K562 (cell line): Measurements from ENCODE around the gene ITPR1. TPM values are rescaled to one million over a fixed set of nuclear protein-coding genes. Genes with fewer than 3 reads are reported as not detected.

ENCODE experiments used
- ATAC-seq: fragments of 200-7000 bp; cut with Tn5 transposase; 3 replicates; pipeline ENCODE4 v1.9.1; 2020; ENCODE audit warnings: moderate library complexity
- BruUV-seq: library from RNA; stranded (reverse); fragments of 400-500 nt; replicated peaks from 2 replicates; lab custom pipeline; 2021; lab: Mats Ljungman, UMichigan
- CTCF ChIA-PET: fragments of 300-600 bp; formaldehyde crosslinking; extraction: SDS; loops from one replicate; lab custom pipeline; 2021; ENCODE audit warnings: low intra/inter-chr PET ratio; lab: Yijun Ruan, JAX
- POLR2A ChIA-PET: fragments of 300-600, 350-650 bp; sonication (Branson Sonifier 250); formaldehyde crosslinking; extraction: SDS; loops from one replicate; lab custom pipeline; 2021; ENCODE audit warnings: antibody characterized with exemption, inconsistent platforms; lab: Yijun Ruan, JAX
- DNase-seq, 4 experiments: peaks; one replicate each; pipeline versions ENCODE4 v3.0.0 to v3.0.0-alpha.2; 2011 to 2018; ENCODE audit warnings: low spot score in 3 of 4, mixed read lengths in 3 of 4; ENCODE audit errors: extremely low read depth in 1 of 4
- FAIRE-seq: peaks from 2 replicates; lab custom pipeline; 2011; peaks lifted over from hg19 to GRCh38; lab: Jason Lieb, UNC
- H2AFZ ChIP-seq: 2 replicates; pipeline ENCODE4 v1.6.0; 2011; ENCODE audit warnings: low read depth, low read length, control low read depth, inconsistent platforms
- H3K27ac ChIP-seq: fragments of 200-600 bp; 3 replicates; pipeline ENCODE4 v1.8.0; 2011; ENCODE audit warnings: low read depth, mild to moderate bottlenecking, control low read depth, inconsistent platforms, low read length, moderate library complexity, mixed read lengths; ENCODE audit errors: extremely low read depth
- H3K27me3 ChIP-seq, 2 experiments: fragments of 300-600 bp in 1 of 2; 2 replicates in 1 of 2; 3 replicates in 1 of 2; pipeline versions ENCODE4 v1.6.0 to v1.8.0; 2011; ENCODE audit warnings: inconsistent platforms in 2 of 2, low read length in 2 of 2, mild to moderate bottlenecking in 1 of 2, mixed read lengths in 1 of 2, moderate library complexity in 1 of 2; ENCODE audit not compliant: control insufficient read depth in 2 of 2, insufficient read depth in 2 of 2
- H3K36me3 ChIP-seq: fragments of 300-600 bp; 3 replicates; pipeline ENCODE4 v1.8.0; 2011; ENCODE audit warnings: mild to moderate bottlenecking, low read length, inconsistent platforms; ENCODE audit not compliant: control insufficient read depth, insufficient read depth
- H3K4me1 ChIP-seq, 2 experiments: fragments of 200-600 bp in 1 of 2; replicated peaks in 1 of 2; 2 replicates in 1 of 2; 3 replicates in 1 of 2; pipeline versions ENCODE4 v1.5.1 to v1.8.0; 2011; ENCODE audit warnings: inconsistent platforms in 2 of 2, low read length in 2 of 2, mild to moderate bottlenecking in 1 of 2, mixed read lengths in 1 of 2, moderate library complexity in 1 of 2; ENCODE audit not compliant: control insufficient read depth in 2 of 2, insufficient read depth in 2 of 2
- H3K4me2 ChIP-seq: 2 replicates; pipeline ENCODE4 v1.6.1; 2011; ENCODE audit warnings: low read length, control low read depth, inconsistent platforms, mixed read lengths; ENCODE audit not compliant: insufficient read depth
- H3K4me3 ChIP-seq: fragments of 200-600 bp; sonication (generic), shearing (Covaris generic); 2 replicates; pipeline ENCODE4 v1.5.1; 2016; ENCODE audit warnings: control low read depth, inconsistent platforms
- H3K79me2 ChIP-seq: fragments of 200-600 bp; 3 replicates; pipeline ENCODE4 v1.8.0; 2011; ENCODE audit warnings: low read length, inconsistent platforms; ENCODE audit not compliant: control insufficient read depth, insufficient read depth
- H3K9ac ChIP-seq, 2 experiments: 2 replicates each; pipeline versions ENCODE4 v1.6.0 to v1.6.1; 2011; ENCODE audit warnings: low read depth in 2 of 2, low read length in 2 of 2, control low read depth in 1 of 2, inconsistent platforms in 1 of 2, mild to moderate bottlenecking in 1 of 2, mixed read lengths in 1 of 2; ENCODE audit not compliant: insufficient read depth in 1 of 2
- H3K9me1 ChIP-seq: one replicate; pipeline ENCODE4 v1.6.0; 2011; ENCODE audit warnings: inconsistent platforms, mild to moderate bottlenecking, low read length, moderate library complexity; ENCODE audit not compliant: control insufficient read depth, insufficient read depth
- H3K9me3 ChIP-seq: replicated peaks from 2 replicates; pipeline ENCODE4 v1.5.1; 2011; ENCODE audit warnings: low read depth, low read length, inconsistent platforms; ENCODE audit not compliant: control insufficient read depth, insufficient read depth
- H4K20me1 ChIP-seq: replicated peaks from 2 replicates; pipeline ENCODE4 v1.6.1; 2011; ENCODE audit warnings: low read length, inconsistent platforms, mixed read lengths; ENCODE audit not compliant: control insufficient read depth, insufficient read depth
- AFF1 ChIP-seq, 2 experiments: fragments of 450-650 bp; IDR thresholded peaks; 2 replicates each; pipeline ENCODE4 v1.6.1; 2018; ENCODE audit warnings: mild to moderate bottlenecking in 2 of 2, low read depth in 1 of 2; ENCODE audit not compliant: partially characterized antibody in 2 of 2
- ARID3A ChIP-seq: IDR thresholded peaks from 2 replicates; pipeline ENCODE4 v1.6.1; 2012; ENCODE audit warnings: low read depth, low read length, improper control_type of control experiment, borderline replicate concordance
- CBFB ChIP-seq: sonication (generic); formaldehyde crosslinking; IDR thresholded peaks from 2 replicates; pipeline ENCODE4 v1.4.0; 2020; ENCODE audit warnings: mild to moderate bottlenecking, missing genetic modification reagents
- FOXJ3 ChIP-seq: sonication (generic); formaldehyde crosslinking; IDR thresholded peaks from 2 replicates; pipeline ENCODE4 v1.4.0; 2020; ENCODE audit warnings: mild to moderate bottlenecking, missing genetic modification reagents
- GMEB1 ChIP-seq: fragments of 250-450 bp; sonication (Bioruptor Pico); IDR thresholded peaks from 2 replicates; pipeline ENCODE4 v1.4.0; 2020; ENCODE audit warnings: mild to moderate bottlenecking
- KDM4B ChIP-seq, 2 experiments: fragments of 450-650 bp in 1 of 2; sonication (generic) in 1 of 2; IDR thresholded peaks; 2 replicates each; pipeline ENCODE4 v1.6.1; 2016 to 2017; ENCODE audit warnings: borderline replicate concordance in 2 of 2, antibody characterized with exemption in 1 of 2, low read depth in 1 of 2, mild to moderate bottlenecking in 1 of 2
- PCBP2 ChIP-seq: fragments of 200-400 bp; formaldehyde crosslinking; IDR thresholded peaks from 2 replicates; pipeline ENCODE4 v1.6.1; 2018; ENCODE audit warnings: low read length, low read depth, mild to moderate bottlenecking, moderate library complexity; ENCODE audit not compliant: poor library complexity, severe bottlenecking
- SREBF1 ChIP-seq: fragments of 150-350 bp; IDR thresholded peaks from 2 replicates; pipeline ENCODE4 v1.6.1; 2014; ENCODE audit warnings: antibody characterized with exemption, low read depth, low read length, borderline replicate concordance
- WGBS: fragments of 100-300 bp; shearing (Covaris generic); methylation state at CpG from one replicate; pipeline ENCODE4 v1.1.6; 2016; ENCODE audit warnings: low coverage, mixed read lengths; ENCODE audit not compliant: insufficient coverage; ENCODE audit errors: missing lambda C conversion rate; 5-methylcytosine and 5-hydroxymethylcytosine counted together
- in situ Hi-C: fragments of 300-500 bp; cut with MboI; formaldehyde crosslinking; loops from 4 replicates; pipeline ENCODE4 v1.15.0; 2018; ENCODE audit warnings: inconsistent platforms, mixed read lengths
- intact Hi-C: fragments of 100-400 bp; cut with micrococcal nuclease; formaldehyde crosslinking; loops from 2 replicates; pipeline ENCODE4 v1.14.2; 2022
- polyA plus RNA-seq, 8 experiments: library from polyadenylated mRNA; depleted of rRNA in 4 of 8; stranded (reverse) in 5 of 8; unstranded in 3 of 8; fragments of >200 nt; fragmentation: Nextera tagmentation in 2 of 8; fragmentation: Illumina TruSeq in 1 of 8; extraction: Ambion mirVana in 2 of 8; extraction: Trizol in 1 of 8; gene quantifications; 2 replicates each; pipeline versions ENCODE4 v1.2.1 to v1.2.3, GENCODE V29; 2011 to 2014; ENCODE audit warnings: inconsistent platforms in 1 of 8, missing spikeins in 1 of 8
- total RNA-seq, 7 experiments: library from RNA; depleted of rRNA in 6 of 7; stranded (reverse); fragments of >200 nt in 6 of 7; fragmentation: Illumina TruSeq in 2 of 7; extraction: Trizol in 2 of 7; gene quantifications; 2 replicates each; pipeline versions ENCODE4 v1.2.1 to v1.2.3, GENCODE V29; 2011 to 2021; ENCODE audit warnings: low replicate concordance in 1 of 7

Gene ITPR1
- total and polyA plus RNA-seq, 9 of the 15 experiments (the other 6 are each of a cell fraction or from before 2014, with no cell fraction given), result 22.4 to 40.0 (median 27.4) TPM

- no peaks in the 10 kb centered on the region for H4K20me1 ChIP-seq
- in situ Hi-C loops (no loop called here), intact Hi-C loops (no loop called here)
- peaks cover 4% of the 10 kb centered on the region; the same call in 1 of the 3 replicates for H3K36me3 ChIP-seq
- H3K9me1 ChIP-seq, result peaks cover 4% of the 10 kb centered on the region
- no peak overlapping the region for H2AFZ ChIP-seq
- no peak overlapping the region for H3K4me2 ChIP-seq
- no peak overlapping the region for H3K4me3 ChIP-seq
- WGBS, result 89% methylated on average over 5 of the region's 5 CpGs
- POLR2A ChIA-PET, result interaction anchor here (1.1 to 8.8 kb wide), 2 partner anchors 9 to 22 kb away, joined by 3 to 94 read pairs; partner anchors contain the start of gene ITPR1
- no peak for ATAC-seq
- no peak overlapping the region for H3K9ac ChIP-seq
- H3K79me2 ChIP-seq, result no peaks in the 10 kb centered on the region
- no peak overlapping the region for H3K27ac ChIP-seq
- FAIRE-seq, result no peak
- no TSS peak for BruUV-seq
- H3K9me3 ChIP-seq, result no peaks in the 10 kb centered on the region
- TF ChIP-seq AFF1 (IDR thresholded peaks at IDR 0.05; ENCODE audit: low read depth in 1 of 2, partially characterized antibody in 2 of 2) (no peak), ARID3A (no peak), PCBP2 (no peak), FOXJ3 (CRISPR knock-in tag) (no peak), SREBF1 (no peak), KDM4B (IDR thresholded peaks at IDR 0.05; ENCODE audit: borderline replicate concordance in 2 of 2, low read depth in 1 of 2) (no peak), GMEB1 (CRISPR knock-in tag) (no peak), CBFB (CRISPR knock-in tag) (no peak)
- CTCF ChIA-PET, result no interaction called here
- no peaks in the 10 kb centered on the region for H3K27me3 ChIP-seq
- no peak for DNase-seq
- H3K4me1 ChIP-seq, result peaks cover 13 to 47% of the 10 kb centered on the region in 2 experiments; a peak in 3 of 5 replicates
These were observed 23.9 kb downstream of the ITPR1 start for GRCh38 chr3:4517093-4517492.
